SIG-M5 treated with dmso at 0.1 percent for 504 hours (cell line): ENCODE measurements around the gene TMEM255B.

Experiments used
- DNase-seq: peaks from one replicate; lab custom pipeline; 2025; ENCODE audit not compliant: unreplicated experiment; lab: John Stamatoyannopoulos, UW

Gene TMEM255B

GRCh38 chr13:113766035-113766800 is 7.2 kb downstream of the TMEM255B start:
- no peak for DNase-seq

- DNase-seq = no peak
Observed at GRCh38 chr13:113767366-113767765, 8.3 kb downstream of the TMEM255B start.

- DNase-seq = no peak
Observed at GRCh38 chr13:113768018-113768905, 9.2 kb downstream of the TMEM255B start.

- no peak for DNase-seq
Observed at GRCh38 chr13:113769106-113769505, 10.1 kb downstream of the TMEM255B start.

GRCh38 chr13:113769881-113770280 is 10.9 kb downstream of the TMEM255B start:
- no peak for DNase-seq

- no peak for DNase-seq
Observed at GRCh38 chr13:113770441-113770840, 11.4 kb downstream of the TMEM255B start.

- DNase-seq = no peak
Observed at GRCh38 chr13:113770937-113771336, 11.9 kb downstream of the TMEM255B start.

- DNase-seq = no peak
Observed at GRCh38 chr13:113771709-113772331, 12.8 kb downstream of the TMEM255B start.

GRCh38 chr13:113774177-113775107 is 15.4 kb downstream of the TMEM255B start:
- DNase-seq = no peak

- no peak for DNase-seq
Observed at GRCh38 chr13:113775451-113776145, 16.6 kb downstream of the TMEM255B start.

- no peak for DNase-seq
Observed at GRCh38 chr13:113776231-113777125, 17.5 kb downstream of the TMEM255B start.

- DNase-seq = no peak
Observed at GRCh38 chr13:113777311-113778260, 18.6 kb downstream of the TMEM255B start.

GRCh38 chr13:113781571-113781970 is 22.5 kb downstream of the TMEM255B start:
- DNase-seq = no peak

- DNase-seq = no peak
Observed at GRCh38 chr13:113782472-113782871, 23.4 kb downstream of the TMEM255B start.

GRCh38 chr13:113783200-113783881 is 24.3 kb downstream of the TMEM255B start:
- DNase-seq = no peak

GRCh38 chr13:113783966-113784644 is 25.1 kb downstream of the TMEM255B start:
- DNase-seq = no peak

GRCh38 chr13:113784645-113785024 is 25.6 kb downstream of the TMEM255B start:
- DNase-seq = no peak
